SK-N-MC (cell line): Measurements from ENCODE around the gene PPP1R12B.

Source experiments
- DNase-seq: peaks from one replicate; pipeline ENCODE4 v3.0.0-alpha.2; 2011; ENCODE audit warnings: low read depth, low spot score
- H3K27ac ChIP-seq: fragments of 200-600 bp; sonication (generic); 2 replicates; pipeline ENCODE4 v1.5.1; 2016; ENCODE audit warnings: mixed run types
- H3K36me3 ChIP-seq: fragments of 200-600 bp; sonication (generic); 2 replicates; pipeline ENCODE4 v1.6.1; 2017; ENCODE audit warnings: antibody characterized with exemption, low read length, mixed read lengths; ENCODE audit not compliant: insufficient read depth
- H3K4me3 ChIP-seq: fragments of 200-600 bp; sonication (generic); 2 replicates; pipeline ENCODE4 v1.5.1; 2016
- H3K9ac ChIP-seq: fragments of 200-600 bp; sonication (generic); 2 replicates; pipeline ENCODE4 v1.8.0; 2017; ENCODE audit warnings: mixed run types, mixed read lengths; ENCODE audit not compliant: insufficient read length
- H3K9me3 ChIP-seq: fragments of 200-600 bp; sonication (generic); 2 replicates; pipeline ENCODE4 v1.6.1; 2017; ENCODE audit warnings: low read depth, mild to moderate bottlenecking, antibody characterized with exemption, low read length, moderate library complexity, mixed read lengths
- EZH2 ChIP-seq: fragments of 200-600 bp; sonication (generic); IDR thresholded peaks from one replicate; pipeline ENCODE4 v1.6.1; 2017; ENCODE audit warnings: antibody characterized with exemption
- FOXP2 ChIP-seq: optimal IDR thresholded peaks from 2 replicates; pipeline ENCODE3; 2011; ENCODE audit warnings: mild to moderate bottlenecking, moderate library complexity; ENCODE audit not compliant: insufficient read depth; ENCODE audit errors: extremely low read length, control extremely low read depth
- POLR2AphosphoS5 ChIP-seq: IDR thresholded peaks from 2 replicates; pipeline ENCODE4 v1.6.1; 2012; ENCODE audit warnings: mild to moderate bottlenecking, low read depth, low read length, borderline replicate concordance

Gene PPP1R12B

DNA sequence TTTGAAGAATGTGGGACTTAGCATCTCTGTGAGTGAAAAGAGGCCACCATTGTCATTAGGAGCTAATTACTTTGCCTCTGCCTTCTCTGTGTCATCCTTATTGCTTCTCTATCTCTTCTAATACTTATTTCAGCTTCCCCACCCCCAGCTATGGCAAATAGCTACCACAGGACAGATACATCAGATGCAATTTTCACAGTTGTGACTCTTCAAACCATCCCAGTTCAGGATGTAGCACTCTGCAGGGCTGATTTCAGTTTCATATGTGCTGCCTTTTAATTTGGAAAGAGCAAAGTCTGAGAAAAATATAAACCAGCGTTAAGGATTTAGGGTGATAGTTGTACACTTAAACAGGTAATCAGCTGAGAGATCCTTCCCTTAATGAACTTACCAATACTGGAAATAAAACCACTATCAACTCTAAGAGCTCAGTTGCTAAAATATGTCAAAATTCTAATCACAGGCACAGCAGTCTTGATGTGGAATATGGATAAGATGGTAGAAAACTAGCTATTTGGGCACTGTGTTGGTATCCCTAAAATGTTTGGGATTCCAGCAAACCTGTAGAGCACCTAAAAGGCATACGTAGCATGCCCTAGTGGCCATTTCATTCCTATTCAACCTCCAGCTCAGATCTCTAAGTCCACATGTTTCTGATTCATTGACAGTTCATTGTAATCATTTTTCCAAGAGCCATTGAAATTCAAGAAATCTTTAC, 213.4 kb downstream of the PPP1R12B start:
- no peak overlapping the region for H3K27ac ChIP-seq
- TF ChIP-seq POLR2AphosphoS5 (no peak), FOXP2 (no peak), EZH2 (no peak)
- no peak for DNase-seq
- no peaks in the 10 kb centered on the region for H3K36me3 ChIP-seq
- H3K4me3 ChIP-seq = no peak overlapping the region
- H3K9ac ChIP-seq = no peak overlapping the region
- no peaks in the 10 kb centered on the region for H3K9me3 ChIP-seq

DNA sequence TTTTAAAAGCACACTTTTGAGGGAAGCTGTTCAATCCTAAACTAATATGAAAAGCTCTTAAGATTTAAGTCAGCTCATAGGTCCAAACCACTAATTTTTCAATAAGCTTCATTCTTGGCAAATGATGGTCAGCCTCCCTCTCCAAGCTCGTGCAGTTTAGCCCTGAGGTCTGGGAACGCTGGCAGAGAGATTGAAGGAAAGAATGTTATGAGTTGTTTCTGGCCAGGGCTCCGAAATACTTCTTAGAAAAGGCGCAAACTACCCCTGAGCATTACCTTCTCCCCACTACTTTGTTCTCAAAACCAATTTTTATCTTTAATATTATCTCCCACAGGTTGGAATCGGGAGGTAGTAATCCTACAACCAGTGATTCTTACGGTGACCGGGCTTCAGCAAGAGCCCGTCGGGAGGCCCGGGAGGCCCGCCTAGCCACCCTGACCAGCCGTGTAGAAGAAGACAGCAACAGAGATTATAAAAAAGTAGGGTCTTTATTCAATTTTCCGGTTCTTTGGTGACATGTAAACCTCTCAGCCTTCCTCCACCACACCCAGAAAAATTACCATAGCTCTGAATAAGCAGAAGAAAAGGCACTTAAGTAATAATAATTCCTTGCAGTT, 214.1 kb downstream of the PPP1R12B start:
- DNase-seq = no peak
- Histone ChIP-seq H3K36me3 (no peaks in the 10 kb centered on the region), H3K9me3 (no peaks in the 10 kb centered on the region), H3K4me3 (no peak overlapping the region), H3K27ac (no peak overlapping the region), H3K9ac (no peak overlapping the region)
- no peak for TF ChIP-seq FOXP2
- no peak for TF ChIP-seq POLR2AphosphoS5
- no peak for TF ChIP-seq EZH2

DNA sequence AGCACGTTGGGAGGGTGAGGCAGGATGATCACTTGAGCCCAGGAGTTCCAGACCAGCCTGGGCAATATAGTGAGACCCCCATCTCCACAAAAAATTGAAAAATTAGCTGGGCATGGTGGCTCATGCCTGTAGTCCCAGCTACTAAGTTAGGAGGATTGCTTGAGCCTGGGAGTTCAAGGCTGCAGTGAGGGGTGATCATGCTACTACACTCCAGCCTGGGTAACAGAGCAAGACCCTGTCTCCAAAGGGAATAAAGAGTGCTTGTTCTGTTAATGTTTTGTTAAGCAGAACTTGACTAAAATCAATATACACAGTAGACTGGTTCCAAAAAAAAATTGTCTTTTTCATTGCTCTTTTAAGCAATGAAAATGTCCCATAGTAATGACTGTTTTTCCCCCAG, 215.3 kb downstream of the PPP1R12B start:
- Histone ChIP-seq H3K4me3 (no peak overlapping the region), H3K9ac (no peak overlapping the region), H3K36me3 (no peaks in the 10 kb centered on the region), H3K9me3 (no peaks in the 10 kb centered on the region), H3K27ac (no peak overlapping the region)
- TF ChIP-seq EZH2 (no peak), FOXP2 (no peak), POLR2AphosphoS5 (no peak)
- no peak for DNase-seq

DNA sequence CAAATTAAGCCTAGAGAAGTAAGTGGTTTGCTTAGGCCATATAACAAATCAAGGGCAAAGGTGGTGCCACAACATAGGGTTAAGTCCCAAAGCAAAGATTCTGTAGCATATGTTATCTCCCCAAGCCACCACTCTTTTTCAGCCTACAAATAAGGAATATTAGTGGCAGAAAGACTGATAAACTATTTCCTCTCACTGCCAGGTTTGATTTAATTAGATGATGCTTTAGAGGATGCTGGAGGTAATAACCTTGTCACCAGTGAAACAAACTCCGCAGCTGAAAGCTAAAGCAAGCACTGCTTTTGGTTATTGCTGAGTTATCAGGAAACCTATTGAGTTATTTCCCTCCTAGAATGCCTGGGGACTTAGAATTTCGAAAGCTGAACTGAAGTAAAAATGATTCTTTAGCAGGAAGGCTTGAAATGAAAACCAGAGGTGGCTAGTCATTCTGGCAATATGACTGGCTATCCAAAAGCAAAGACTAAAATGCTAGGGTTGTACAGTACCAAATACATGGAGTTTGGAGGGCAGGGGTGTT, 216.5 kb downstream of the PPP1R12B start:
- no peak overlapping the region for H3K4me3 ChIP-seq
- no peak overlapping the region for H3K9ac ChIP-seq
- TF ChIP-seq POLR2AphosphoS5 (no peak), EZH2 (no peak), FOXP2 (no peak)
- H3K9me3 ChIP-seq = no peaks in the 10 kb centered on the region
- no peak overlapping the region for H3K27ac ChIP-seq
- no peak for DNase-seq
- no peaks in the 10 kb centered on the region for H3K36me3 ChIP-seq

DNA sequence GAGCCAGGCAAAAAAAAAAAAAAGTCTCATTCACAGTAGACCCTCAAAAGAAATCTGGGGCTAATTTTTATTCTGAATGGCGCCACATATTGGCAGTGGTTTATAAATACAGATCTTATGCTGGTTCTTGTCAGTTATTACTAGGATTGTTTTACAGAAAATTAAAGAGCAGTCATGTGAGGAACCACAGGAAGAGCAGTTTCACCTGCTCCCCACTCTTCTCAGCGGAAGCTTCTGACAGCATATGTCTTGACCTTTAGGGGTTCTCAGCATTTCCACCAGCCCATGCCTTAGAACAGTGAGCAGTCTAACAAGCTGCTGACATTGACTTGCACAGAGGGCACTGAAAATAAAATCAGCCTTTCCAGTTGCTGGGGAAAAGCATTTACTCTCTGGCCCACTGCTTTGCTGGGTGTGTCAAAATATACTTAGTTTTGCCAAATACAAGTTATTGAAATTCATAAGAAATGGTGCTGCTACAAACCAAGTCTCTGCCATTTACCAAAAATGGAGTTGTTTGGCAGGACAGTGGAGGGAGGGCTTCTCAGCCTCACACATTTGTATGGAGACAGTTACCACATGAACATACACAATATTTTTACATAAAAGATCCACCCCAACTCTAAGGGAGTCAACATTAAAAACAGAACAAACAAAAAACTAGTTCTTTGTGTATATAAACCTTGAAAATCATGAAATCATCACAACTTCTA, 217.5 kb downstream of the PPP1R12B start:
- no peaks in the 10 kb centered on the region for H3K9me3 ChIP-seq
- TF ChIP-seq POLR2AphosphoS5 (no peak), FOXP2 (no peak), EZH2 (no peak)
- H3K36me3 ChIP-seq = no peaks in the 10 kb centered on the region
- H3K4me3 ChIP-seq = no peak overlapping the region
- H3K27ac ChIP-seq = no peak overlapping the region
- no peak for DNase-seq
- H3K9ac ChIP-seq = no peak overlapping the region

DNA sequence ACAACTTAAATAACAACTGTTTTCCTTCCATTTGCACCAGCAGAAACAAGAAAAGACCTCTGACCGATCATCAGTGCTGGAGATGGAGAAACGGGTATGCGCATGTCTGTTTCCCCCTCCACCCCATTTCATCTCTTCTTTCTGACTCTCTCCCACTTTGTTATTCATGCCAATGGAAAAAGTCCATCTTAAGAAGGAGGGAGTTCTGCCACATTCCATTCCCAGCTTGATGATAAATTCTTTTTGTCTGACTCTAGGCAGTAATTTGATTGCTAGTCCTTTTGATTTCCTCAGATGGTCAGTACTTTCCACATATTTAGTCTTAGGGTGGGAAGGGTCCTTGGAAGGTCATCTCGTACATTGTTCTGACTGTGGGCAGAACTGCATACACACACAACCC, 219.2 kb downstream of the PPP1R12B start:
- no peaks in the 10 kb centered on the region for H3K9me3 ChIP-seq
- TF ChIP-seq EZH2 (no peak), FOXP2 (no peak), POLR2AphosphoS5 (no peak)
- no peak overlapping the region for H3K9ac ChIP-seq
- no peaks in the 10 kb centered on the region for H3K36me3 ChIP-seq
- no peak for DNase-seq
- no peak overlapping the region for H3K27ac ChIP-seq
- H3K4me3 ChIP-seq = no peak overlapping the region

DNA sequence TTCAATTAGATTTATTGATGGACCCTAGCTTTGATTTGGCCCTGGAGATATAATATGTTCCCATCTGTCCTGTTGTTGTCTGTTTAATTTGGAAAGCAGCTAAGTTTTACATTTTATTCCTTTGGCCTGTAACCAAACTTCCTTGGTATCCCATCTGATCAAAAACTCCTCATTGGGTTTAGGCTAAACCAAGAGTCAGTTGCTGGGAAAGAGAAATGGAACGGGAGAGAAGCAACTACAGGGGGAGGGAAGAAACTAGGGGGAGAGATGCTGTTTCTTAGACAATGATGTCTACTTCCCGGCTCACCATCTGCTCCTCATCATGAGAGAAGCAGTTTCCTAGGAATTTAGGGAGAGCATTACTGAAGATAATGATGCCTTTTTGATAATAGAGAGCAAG, 219.9 kb downstream of the PPP1R12B start:
- Histone ChIP-seq H3K4me3 (no peak overlapping the region), H3K9ac (no peak overlapping the region), H3K36me3 (no peaks in the 10 kb centered on the region), H3K27ac (no peak overlapping the region), H3K9me3 (no peaks in the 10 kb centered on the region)
- no peak for TF ChIP-seq EZH2
- no peak for TF ChIP-seq POLR2AphosphoS5
- no peak for TF ChIP-seq FOXP2
- no peak for DNase-seq

DNA sequence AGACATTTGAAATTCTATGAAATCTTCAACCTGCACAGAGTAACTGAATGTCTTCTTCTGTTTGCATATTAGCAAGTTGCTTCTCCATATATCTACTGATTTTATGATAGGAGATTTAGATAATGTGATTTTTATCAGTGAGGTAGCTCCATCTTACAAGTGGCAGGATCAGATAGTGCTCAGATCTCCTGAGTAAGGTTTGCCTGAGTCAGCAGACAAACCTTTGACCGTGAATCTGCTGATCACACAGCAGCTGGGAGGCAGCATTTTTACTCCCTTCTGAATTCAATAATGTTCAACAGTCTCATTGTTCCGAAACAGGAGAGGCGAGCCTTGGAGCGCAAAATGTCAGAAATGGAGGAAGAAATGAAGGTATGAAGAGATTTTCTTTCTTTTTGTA, 220.3 kb downstream of the PPP1R12B start:
- no peaks in the 10 kb centered on the region for H3K36me3 ChIP-seq
- DNase-seq = no peak
- H3K27ac ChIP-seq = no peak overlapping the region
- no peaks in the 10 kb centered on the region for H3K9me3 ChIP-seq
- TF ChIP-seq EZH2 = no peak
- no peak for TF ChIP-seq FOXP2
- no peak for TF ChIP-seq POLR2AphosphoS5
- no peak overlapping the region for H3K4me3 ChIP-seq
- no peak overlapping the region for H3K9ac ChIP-seq
